GM12875 (cell line): ENCODE results near the gene GPR173.

ENCODE experiments used
- H3K4me3 ChIP-seq: one replicate; pipeline ENCODE4 v1.5.1; 2011; ENCODE audit warnings: low read depth, low read length, control low read depth
- CTCF ChIP-seq: IDR thresholded peaks from 2 replicates; pipeline ENCODE4 v1.5.1; 2011; ENCODE audit warnings: low read depth, mild to moderate bottlenecking, control low read depth, inconsistent platforms, low read length, moderate library complexity, borderline replicate concordance; ENCODE audit not compliant: insufficient read depth

The GPR173 gene

GRCh38 chrX:53088136-53088974 is 39.8 kb downstream of the GPR173 start:
- no peak for TF ChIP-seq CTCF
- peak overlapping the region; percentile 16 for H3K4me3 ChIP-seq

GRCh38 chrX:53089224-53089842 is 40.7 kb downstream of the GPR173 start:
- no peak overlapping the region for H3K4me3 ChIP-seq
- TF ChIP-seq CTCF, result peak; percentile 79

- H3K4me3 ChIP-seq, result no peak overlapping the region
- no peak for TF ChIP-seq CTCF
Measured at GRCh38 chrX:53089925-53090324, 41.3 kb downstream of the GPR173 start.

GRCh38 chrX:53091354-53091753 is 42.8 kb downstream of the GPR173 start:
- no peak for TF ChIP-seq CTCF
- H3K4me3 ChIP-seq, result no peak overlapping the region

- peak overlapping the region; percentile 82 for H3K4me3 ChIP-seq
- TF ChIP-seq CTCF, result peak; percentile 56
Measured at GRCh38 chrX:53093177-53093655, 44.6 kb downstream of the GPR173 start.

- H3K4me3 ChIP-seq, result peak within 1 kb of the TSS; percentile 82
- TF ChIP-seq CTCF, result no peak
Measured at GRCh38 chrX:53093748-53094581, 45.4 kb downstream of the GPR173 start, which contains the start of gene KANTR. Gene KANTR (plus strand): TSS chrX:53094142. CDS start chrX:53124273, 30,131 bp downstream.

GRCh38 chrX:53094582-53094905 is 46.0 kb downstream of the GPR173 start:
- peak overlapping the region; percentile 82 for H3K4me3 ChIP-seq
- TF ChIP-seq CTCF, result no peak
